ENCODE data around the gene COMMD6.
A peak's percentile ranks its signal among the peaks of the same experiment; 100 is the strongest.
"Not testable (repeated sequence)": the region's sequence is repeated elsewhere in the genome, so short reads cannot be mapped to it uniquely, and the experiment has no call there.

The COMMD6 gene

DNA sequence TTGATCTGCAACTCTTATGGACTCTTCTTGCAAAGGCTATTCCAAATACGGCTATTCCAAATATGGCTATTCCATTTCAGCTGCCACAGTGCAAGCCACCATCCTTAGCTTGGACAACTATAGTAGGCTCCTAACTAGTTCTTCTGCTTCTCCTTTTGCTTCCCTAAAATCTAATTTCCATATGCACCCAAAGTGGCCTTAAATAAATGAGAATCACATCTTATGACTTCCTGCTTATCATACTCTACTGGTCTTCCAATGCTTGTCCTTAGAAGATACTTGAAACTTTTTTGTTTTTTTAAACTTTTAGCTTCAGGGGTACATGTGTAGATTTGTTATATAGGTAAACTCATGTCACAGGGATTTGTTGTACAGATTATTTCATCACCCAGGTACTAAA is 16.8 kb upstream of the COMMD6 start:
- H3K27ac Mint-ChIP-seq: no peak overlapping the region

DNA sequence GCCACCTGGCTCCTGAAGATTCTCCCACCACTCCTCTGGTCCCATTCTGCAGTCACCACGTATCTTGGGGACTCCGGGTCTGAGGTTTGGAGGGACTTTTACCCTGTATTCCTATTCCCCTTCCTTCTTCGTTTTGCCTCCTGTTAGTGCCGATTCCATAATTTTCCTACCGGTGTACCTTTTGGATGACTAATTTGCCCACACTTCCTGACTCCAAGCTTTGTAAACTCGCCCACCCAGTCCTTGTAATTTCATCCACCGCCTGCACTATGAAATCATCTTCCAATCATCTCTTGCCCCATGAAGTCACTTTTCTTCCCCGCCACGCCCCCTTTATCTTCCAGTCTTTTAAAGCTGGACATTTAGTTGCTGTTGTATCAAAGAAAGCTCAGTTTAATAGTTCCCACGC is 12.5 kb upstream of the COMMD6 start:
- peaks cover 22% of the 10 kb centered on the region for H3K36me3 Mint-ChIP-seq (ENCODE audit: low read depth)
- no peaks in the 10 kb centered on the region for H3K27me3 Mint-ChIP-seq (ENCODE audit: low read depth, poor library complexity)
- H3K9me3 Mint-ChIP-seq: no peaks in the 10 kb centered on the region
- peak overlapping the region; percentile 90 for H3K27ac Mint-ChIP-seq
- H3K4me1 Mint-ChIP-seq: peaks cover 31% of the 10 kb centered on the region
- DNase-seq: peak; percentile 40
- peak overlapping the region; percentile 96 for H3K4me3 Mint-ChIP-seq
- TF ChIP-seq CTCF (IDR thresholded peaks at IDR 0.05): no peak

More for the DNA sequence above, 16.8 kb upstream of the COMMD6 start:
- Mint-ChIP-seq H3K27me3 (ENCODE audit: low read depth, poor library complexity) (no peaks in the 10 kb centered on the region), H3K9me3 (no peaks in the 10 kb centered on the region), H3K4me3 (no peak overlapping the region), H3K4me1 (peaks cover 16% of the 10 kb centered on the region), H3K36me3 (ENCODE audit: low read depth) (peaks cover 46% of the 10 kb centered on the region)
- DNase-seq: no peak
- no peak for TF ChIP-seq CTCF (IDR thresholded peaks at IDR 0.05)

DNA sequence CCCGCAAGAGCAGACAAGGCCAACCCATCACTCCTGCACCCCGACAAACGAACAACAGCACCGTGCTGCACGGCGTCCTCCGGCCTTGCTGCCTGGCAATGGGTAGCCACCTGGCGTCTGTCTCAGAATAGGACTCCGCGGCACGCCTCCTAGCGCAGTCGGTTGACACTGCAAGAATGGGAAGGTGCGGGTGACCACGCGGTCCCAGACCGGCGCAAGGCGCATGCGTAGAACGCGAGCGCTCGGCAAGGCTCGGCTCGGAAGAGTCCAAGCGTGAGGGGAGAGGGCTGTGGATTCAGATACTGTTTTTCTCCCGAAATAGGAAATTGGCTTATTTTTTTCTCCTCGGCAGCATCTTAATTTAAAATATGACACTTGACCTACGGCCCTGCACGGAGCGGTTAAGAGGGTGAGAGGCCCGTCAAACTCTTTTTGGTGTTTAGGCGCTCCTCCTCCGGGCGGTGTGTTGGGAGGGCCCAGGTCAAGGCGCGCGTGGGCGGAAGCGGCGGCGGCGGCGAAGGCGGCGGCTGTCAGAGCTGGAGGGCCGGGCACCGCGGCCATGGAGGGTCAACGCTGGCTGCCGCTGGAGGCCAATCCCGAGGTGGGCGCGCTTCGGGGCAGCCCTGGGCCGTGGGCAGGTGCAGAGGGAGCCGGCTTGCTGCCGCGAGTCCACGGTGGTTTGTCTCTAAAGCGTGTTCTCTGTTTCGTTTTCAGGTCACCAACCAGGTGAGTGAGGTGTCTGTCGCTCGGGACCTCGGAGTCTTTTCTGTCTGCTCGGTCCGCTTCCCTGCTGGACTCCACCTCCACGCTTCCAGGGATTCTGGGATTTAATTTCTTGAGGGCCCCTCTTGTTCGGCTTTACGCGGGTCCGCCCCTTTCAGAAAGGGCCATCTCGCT is 11.9 kb upstream of the COMMD6 start, which contains the start of gene UCHL3:
Gene UCHL3, plus strand, starts transcription at position 530 of the 897 bp plus-strand sequence. Its CDS starts 30 bp downstream, at position 560.
- Mint-ChIP-seq H3K9me3 (no peaks in the 10 kb centered on the region), H3K36me3 (ENCODE audit: low read depth) (peaks cover 15% of the 10 kb centered on the region), H3K27me3 (ENCODE audit: low read depth, poor library complexity) (no peaks in the 10 kb centered on the region), H3K4me1 (peaks cover 31% of the 10 kb centered on the region), H3K4me3 (peak within 1 kb of the TSS; percentile 96), H3K27ac (peak within 1 kb of the TSS; percentile 100)
- peak; percentile 76 for TF ChIP-seq CTCF (IDR thresholded peaks at IDR 0.05)
- DNase-seq: peak; percentile 98

DNA sequence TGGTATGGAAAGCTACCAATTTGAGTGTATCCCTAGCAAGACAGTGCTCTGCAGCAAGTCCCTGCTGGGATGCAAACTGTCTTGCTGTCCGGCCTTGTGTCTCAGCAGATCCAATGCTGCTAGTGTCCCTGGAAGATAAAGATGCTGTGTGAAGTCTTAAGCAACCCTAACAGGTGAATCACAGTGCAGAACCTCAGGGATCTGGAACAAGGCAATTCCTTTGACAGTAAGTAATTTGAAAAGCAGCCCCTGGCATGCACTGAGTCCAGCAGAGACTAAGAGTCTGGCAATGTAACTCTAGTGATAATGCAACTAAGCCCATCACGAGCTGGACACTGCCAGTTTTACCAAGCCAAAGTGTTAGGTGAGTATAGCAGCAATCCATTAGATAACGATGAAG is 10.3 kb upstream of the COMMD6 start:
- Mint-ChIP-seq H3K27ac (no peak overlapping the region), H3K36me3 (ENCODE audit: low read depth) (no peaks in the 10 kb centered on the region), H3K27me3 (ENCODE audit: low read depth, poor library complexity) (no peaks in the 10 kb centered on the region), H3K4me1 (peaks cover 31% of the 10 kb centered on the region), H3K9me3 (no peaks in the 10 kb centered on the region), H3K4me3 (peak overlapping the region; percentile 96)
- TF ChIP-seq CTCF (IDR thresholded peaks at IDR 0.05): no peak
- no peak for DNase-seq

- not testable (repeated sequence) for H3K4me3 Mint-ChIP-seq; H3K27ac Mint-ChIP-seq; H3K27me3 Mint-ChIP-seq (ENCODE audit: low read depth, poor library complexity); H3K36me3 Mint-ChIP-seq (ENCODE audit: low read depth); H3K9me3 Mint-ChIP-seq; DNase-seq
- H3K4me1 Mint-ChIP-seq: peaks cover 19% of the 10 kb centered on the region
These were observed 7.7 kb upstream of the COMMD6 start for GRCh38 chr13:75545386-75545785.

DNA sequence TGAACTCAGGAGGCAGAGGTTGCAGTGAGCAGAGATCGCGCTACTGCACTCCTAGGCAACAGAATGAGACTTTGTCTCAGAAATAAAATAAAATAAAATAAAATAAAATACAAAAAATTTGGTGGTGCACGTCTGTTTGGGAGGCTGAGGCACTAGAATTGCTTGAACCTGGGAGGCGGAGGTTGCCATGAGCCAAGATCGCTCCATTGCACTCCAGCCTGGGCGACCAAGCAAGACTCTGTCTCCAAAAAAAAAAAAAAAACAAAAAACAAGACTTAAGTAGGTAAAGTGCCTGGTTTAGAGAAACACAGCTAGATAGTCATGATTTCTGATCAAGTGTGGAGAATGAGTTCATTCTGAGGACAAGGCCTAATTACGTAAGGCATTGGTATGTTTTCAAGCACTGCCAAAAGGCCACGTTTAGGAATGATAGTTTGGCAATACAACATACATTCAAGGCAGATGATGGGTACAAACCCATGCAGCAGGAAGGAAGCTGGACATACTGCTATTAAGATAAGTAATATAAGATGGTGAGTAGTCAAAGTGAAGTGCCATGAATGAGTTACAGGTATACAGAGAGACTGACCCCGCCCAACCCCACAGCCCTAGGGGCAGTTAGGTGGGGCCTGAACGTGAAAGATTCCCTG is 7.2 kb upstream of the COMMD6 start:
- H3K9me3 Mint-ChIP-seq: no peaks in the 10 kb centered on the region
- TF ChIP-seq CTCF (IDR thresholded peaks at IDR 0.05): no peak
- no peak overlapping the region for H3K27ac Mint-ChIP-seq
- no peak for DNase-seq
- H3K27me3 Mint-ChIP-seq (ENCODE audit: low read depth, poor library complexity): no peaks in the 10 kb centered on the region
- no peak overlapping the region for H3K4me3 Mint-ChIP-seq
- peaks cover 14% of the 10 kb centered on the region for H3K4me1 Mint-ChIP-seq
- no peaks in the 10 kb centered on the region for H3K36me3 Mint-ChIP-seq (ENCODE audit: low read depth)
